K562 (cell line): ENCODE measurements around the gene GLIS1.

Experiments used
- CTCF ChIP-seq, 3 experiments: IDR thresholded peaks in 2 of 3; conservative IDR thresholded peaks in 1 of 3; 2 replicates each; pipeline ENCODE4 v1.5.1; 2011 to 2012; ENCODE audit warnings: low read length in 3 of 3, mild to moderate bottlenecking in 3 of 3, control low read depth in 2 of 3, improper control_type of control experiment in 1 of 3, inconsistent platforms in 1 of 3, low read depth in 1 of 3, mixed read lengths in 1 of 3, moderate library complexity in 1 of 3; ENCODE audit not compliant: insufficient read depth in 2 of 3
- ZNF124 ChIP-seq: sonication (generic); formaldehyde crosslinking; IDR thresholded peaks from 2 replicates; pipeline ENCODE4 v1.8.1; 2022; ENCODE audit warnings: missing genetic modification reagents
- ZNF785 ChIP-seq: fragments of 250-450 bp; sonication (Bioruptor Pico); IDR thresholded peaks from 2 replicates; pipeline ENCODE4 v1.4.0; 2020; ENCODE audit warnings: mild to moderate bottlenecking

- TF ChIP-seq CTCF (IDR thresholded peaks at IDR 0.05 in 2 of 3, conservative IDR thresholded peaks at IDR 0.05 in 1 of 3; ENCODE audit: insufficient read depth in 2 of 3, low read depth in 1 of 3, low read length in 3 of 3) (no peak), ZNF785 (no peak), ZNF124 (CRISPR knock-in tag) (no peak)
Measured at GRCh38 chr1:53625766-53626520, 113.0 kb downstream of the GLIS1 start.
